GM12892 (cell line): Measurements from ENCODE around the gene TMEM51.

Experiments
- POLR2A ChIP-seq: IDR thresholded peaks from 2 replicates; pipeline ENCODE4 v1.6.1; 2011; ENCODE audit warnings: low read depth, low read length, control low read depth
- POLR2AphosphoS5 ChIP-seq: IDR thresholded peaks from 2 replicates; pipeline ENCODE4 v1.6.1; 2011; ENCODE audit warnings: low read depth, low read length, control low read depth

DNA sequence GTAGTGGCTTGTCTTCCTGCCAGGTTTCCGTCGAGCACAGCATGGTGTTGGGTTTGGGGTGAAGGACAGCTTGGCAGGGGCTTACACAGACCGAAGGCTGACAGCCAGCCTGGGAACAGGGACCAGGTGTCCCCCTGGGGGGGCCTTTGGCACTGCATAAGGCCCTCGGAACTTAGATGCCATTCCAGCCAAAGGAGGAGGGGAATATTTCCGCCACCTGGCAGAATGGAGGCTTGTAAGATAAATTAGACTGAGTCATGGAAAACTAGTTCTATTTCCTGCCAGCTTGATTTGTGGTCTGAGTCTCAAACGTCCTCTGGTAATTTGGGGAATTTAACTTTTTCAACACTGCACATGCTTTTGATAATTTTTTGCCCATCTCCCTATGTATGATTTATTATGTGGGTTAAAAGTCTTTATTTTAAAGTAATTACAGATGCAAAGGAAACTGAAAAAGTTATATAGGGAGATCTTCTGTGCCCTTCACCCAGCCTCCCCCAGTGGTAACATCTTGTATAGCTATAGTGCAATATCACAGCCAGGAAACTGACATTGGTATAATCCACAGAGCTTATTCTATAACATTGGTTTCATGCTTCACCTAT is 11.5 kb upstream of the TMEM51 start:
- TF ChIP-seq POLR2A, result no peak
- no peak for TF ChIP-seq POLR2AphosphoS5
